Endothelial cell of umbilical vein (primary cell): Measurements from ENCODE around the gene PIK3CG. TPM values are rescaled to one million over a fixed set of nuclear protein-coding genes. Genes with fewer than 3 reads are reported as not detected.

Experiments
- BruUV-seq: library from RNA; stranded (reverse); fragments of 400-500 nt; replicated peaks from 2 replicates; lab custom pipeline; 2021; lab: Mats Ljungman, UMichigan
- CTCF ChIA-PET: fragments of 300-600, 350-600 bp; sonication (Branson Sonifier 250); formaldehyde crosslinking; loops from one replicate; lab custom pipeline; 2021; ENCODE audit warnings: antibody characterized with exemption, inconsistent platforms; lab: Charles Lee
- POLR2A ChIA-PET: fragments of 300-600, 350-600 bp; sonication (Branson Sonifier 250); formaldehyde crosslinking; loops from one replicate; lab custom pipeline; 2021; ENCODE audit warnings: antibody characterized with exemption, inconsistent platforms; lab: Charles Lee
- DNase-seq: peaks from one replicate; pipeline ENCODE4 v3.0.0-alpha.2; 2011; ENCODE audit warnings: low read depth, low spot score
- FAIRE-seq: peaks from 2 replicates; lab custom pipeline; 2011; peaks lifted over from hg19 to GRCh38; lab: Jason Lieb, UNC
- H2AFZ ChIP-seq: 2 replicates; pipeline ENCODE4 v1.6.0; 2012; ENCODE audit warnings: low read depth, low read length, control low read depth, inconsistent platforms
- H3K27ac ChIP-seq: 2 replicates; pipeline ENCODE4 v1.5.1; 2011; ENCODE audit warnings: low read depth, mild to moderate bottlenecking, control low read depth, low read length, moderate library complexity; ENCODE audit not compliant: insufficient read depth
- H3K27me3 ChIP-seq, 2 experiments: 2 replicates each; pipeline versions ENCODE4 v1.6.0 to v1.6.1; 2011; ENCODE audit warnings: low read length in 2 of 2, mixed read lengths in 1 of 2; ENCODE audit not compliant: control insufficient read depth in 2 of 2, insufficient read depth in 2 of 2
- H3K36me3 ChIP-seq, 2 experiments: 2 replicates in 1 of 2; 3 replicates in 1 of 2; pipeline ENCODE4 v1.5.1; 2011; ENCODE audit warnings: low read length in 2 of 2, mild to moderate bottlenecking in 1 of 2, moderate library complexity in 1 of 2; ENCODE audit not compliant: control insufficient read depth in 2 of 2, insufficient read depth in 2 of 2; ENCODE audit errors: extremely low read depth in 1 of 2
- H3K4me1 ChIP-seq: 3 replicates; pipeline ENCODE4 v1.5.1; 2011; ENCODE audit warnings: mild to moderate bottlenecking, low read length; ENCODE audit not compliant: control insufficient read depth, insufficient read depth; ENCODE audit errors: extremely low read depth
- H3K4me2 ChIP-seq: 2 replicates; pipeline ENCODE4 v1.6.1; 2011; ENCODE audit warnings: low read length, control low read depth, mixed read lengths; ENCODE audit not compliant: insufficient read depth
- H3K4me3 ChIP-seq, 3 experiments: fragments of 200-600 bp in 1 of 3; sonication (generic), shearing (Covaris generic) in 1 of 3; replicated peaks in 1 of 3; 2 replicates each; pipeline ENCODE4 v1.5.1; 2011 to 2016; ENCODE audit warnings: control low read depth in 3 of 3, low read length in 3 of 3, mild to moderate bottlenecking in 2 of 3, inconsistent platforms in 1 of 3, low read depth in 1 of 3, moderate library complexity in 1 of 3; ENCODE audit not compliant: insufficient read depth in 1 of 3
- H3K79me2 ChIP-seq: 2 replicates; pipeline ENCODE4 v1.6.0; 2012; ENCODE audit warnings: low read length, inconsistent platforms; ENCODE audit not compliant: control insufficient read depth, insufficient read depth
- H3K9ac ChIP-seq: replicated peaks from 2 replicates; pipeline ENCODE3; 2011; ENCODE audit warnings: low read length, control low read depth; ENCODE audit not compliant: insufficient read depth; ENCODE audit errors: extremely low read depth
- H3K9me1 ChIP-seq: replicated peaks from 3 replicates; pipeline ENCODE4 v1.6.0; 2011; ENCODE audit warnings: mild to moderate bottlenecking, low read length; ENCODE audit not compliant: control insufficient read depth, insufficient read depth; ENCODE audit errors: extremely low read depth
- H3K9me3 ChIP-seq: replicated peaks from 2 replicates; pipeline ENCODE4 v1.5.1; 2012; ENCODE audit warnings: low read length, inconsistent platforms; ENCODE audit not compliant: control insufficient read depth, insufficient read depth
- H4K20me1 ChIP-seq: replicated peaks from 2 replicates; pipeline ENCODE3; 2011; ENCODE audit warnings: mild to moderate bottlenecking, low read length; ENCODE audit not compliant: control insufficient read depth, insufficient read depth; ENCODE audit errors: extremely low read depth
- CTCF ChIP-seq, 2 donors: IDR thresholded peaks; 1 replicate in 1 of 2; 2 replicates in 1 of 2; pipeline ENCODE4 v1.5.1; 2011; ENCODE audit warnings: low read length in 2 of 2, mild to moderate bottlenecking in 2 of 2, moderate library complexity in 2 of 2, control low read depth in 1 of 2, inconsistent platforms in 1 of 2, low read depth in 1 of 2; ENCODE audit not compliant: insufficient read depth in 1 of 2; ENCODE audit errors: extremely low read depth in 1 of 2
- EZH2 ChIP-seq: IDR thresholded peaks from 2 replicates; pipeline ENCODE4 v1.6.1; 2012; ENCODE audit warnings: borderline replicate concordance, low read depth, mild to moderate bottlenecking, moderate library complexity, low read length, inconsistent platforms; ENCODE audit not compliant: severe bottlenecking
- FOS ChIP-seq: IDR thresholded peaks from 2 replicates; pipeline ENCODE4 v1.6.1; 2011; ENCODE audit warnings: mild to moderate bottlenecking, low read length, moderate library complexity, borderline replicate concordance; ENCODE audit not compliant: insufficient read depth
- GATA2 ChIP-seq: IDR thresholded peaks from 2 replicates; pipeline ENCODE4 v1.7.0; 2011; ENCODE audit warnings: low read depth, mild to moderate bottlenecking, moderate library complexity, mixed read lengths, low read length; ENCODE audit not compliant: insufficient read length, insufficient read depth
- JUN ChIP-seq: IDR thresholded peaks from 2 replicates; pipeline ENCODE4 v1.6.1; 2011; ENCODE audit warnings: borderline replicate concordance, low read depth; ENCODE audit not compliant: insufficient read length, insufficient read depth
- MYC ChIP-seq: IDR thresholded peaks from one replicate; pipeline ENCODE4 v1.6.1; 2011; ENCODE audit warnings: mild to moderate bottlenecking, low read depth, low read length
- POLR2A ChIP-seq: IDR thresholded peaks from 2 replicates; pipeline ENCODE4 v1.6.1; 2012; ENCODE audit warnings: low read depth, mild to moderate bottlenecking, control low read depth, low read length
- POLR2AphosphoS5 ChIP-seq: IDR thresholded peaks from 2 replicates; pipeline ENCODE4 v1.6.1; 2012; ENCODE audit warnings: low read depth, mild to moderate bottlenecking, control low read depth, low read length, moderate library complexity; ENCODE audit not compliant: insufficient read depth
- dilution Hi-C: fragments of 300-500 bp; cut with MboI; formaldehyde crosslinking; loops from one replicate; pipeline ENCODE4 v1.15.0; 2019; ENCODE audit warnings: low sequenced_read_pairs; ENCODE audit not compliant: extremely low pct_ligation_motif_present
- intact Hi-C: fragments of 100-400 bp; cut with micrococcal nuclease; formaldehyde crosslinking; loops from one replicate; pipeline ENCODE4 v1.10.0; 2022
- polyA plus RNA-seq, 4 experiments: library from polyadenylated mRNA; depleted of rRNA in 3 of 4; stranded (reverse) in 3 of 4; unstranded in 1 of 4; fragments of >200 nt; gene quantifications; 2 replicates each; pipeline versions ENCODE4 v1.2.1 to v1.2.3, GENCODE V29; 2011 to 2012; ENCODE audit warnings: missing spikeins in 1 of 4
- total RNA-seq: library from RNA; stranded (reverse); gene quantifications from 2 replicates; pipeline ENCODE4 v1.2.3, GENCODE V29; 2021
- TF ChIP-seq, protein P1 (sequence below): IDR thresholded peaks from 2 replicates; pipeline ENCODE4 v1.6.1; 2011; ENCODE audit not compliant: insufficient read depth, insufficient read length

The PIK3CG gene
- total and polyA plus RNA-seq, 2 donors (not counting 3 experiments of a cell fraction or from before 2014, with no cell fraction given), result 1.2 to 6.2 TPM

- FAIRE-seq, result no peak
- ChIA-PET CTCF (interaction anchor here (0.9 to 1.1 kb wide), 2 partner anchors 13 to 129 kb away, joined by 3 read pairs; no protein-coding TSS in a partner anchor), POLR2A (no interaction called here)
- H4K20me1 ChIP-seq, result no peaks in the 10 kb centered on the region
- H3K27ac ChIP-seq, result no peak overlapping the region
- no peak overlapping the region for H3K4me3 ChIP-seq
- no peaks in the 10 kb centered on the region for H3K9me3 ChIP-seq
- TF ChIP-seq EZH2 (no peak), CTCF (IDR thresholded peaks at IDR 0.05; ENCODE audit: extremely low read depth in 1 of 2, insufficient read depth in 1 of 2, low read depth in 1 of 2, low read length in 2 of 2) (no peak), POLR2AphosphoS5 (no peak), POLR2A (no peak), FOS (no peak), MYC (no peak), JUN (no peak), GATA2 (no peak)
- TF ChIP-seq, protein P1, sequence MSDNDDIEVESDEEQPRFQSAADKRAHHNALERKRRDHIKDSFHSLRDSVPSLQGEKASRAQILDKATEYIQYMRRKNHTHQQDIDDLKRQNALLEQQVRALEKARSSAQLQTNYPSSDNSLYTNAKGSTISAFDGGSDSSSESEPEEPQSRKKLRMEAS, result no peak
- DNase-seq, result no peak
- dilution Hi-C loops, result no loop called here
- H3K4me2 ChIP-seq, result no peak overlapping the region
- no peaks in the 10 kb centered on the region for H3K36me3 ChIP-seq
- no TSS peak for BruUV-seq
- no peaks in the 10 kb centered on the region for H3K79me2 ChIP-seq
- H3K4me1 ChIP-seq, result peaks cover 1% of the 10 kb centered on the region
- intact Hi-C loops, result no loop called here
- H3K9ac ChIP-seq, result no peak overlapping the region
- H3K27me3 ChIP-seq, result no peaks in the 10 kb centered on the region
- H3K9me1 ChIP-seq, result no peaks in the 10 kb centered on the region
- H2AFZ ChIP-seq, result no peak overlapping the region
Observed at GRCh38 chr7:106818736-106819135, 46.3 kb upstream of the PIK3CG start.
